ENCODE results near the gene ARHGEF5.
"Not testable (repeated sequence)": the region's sequence is repeated elsewhere in the genome, so short reads cannot be mapped to it uniquely, and the experiment has no call there.

ARHGEF5 gene

DNA sequence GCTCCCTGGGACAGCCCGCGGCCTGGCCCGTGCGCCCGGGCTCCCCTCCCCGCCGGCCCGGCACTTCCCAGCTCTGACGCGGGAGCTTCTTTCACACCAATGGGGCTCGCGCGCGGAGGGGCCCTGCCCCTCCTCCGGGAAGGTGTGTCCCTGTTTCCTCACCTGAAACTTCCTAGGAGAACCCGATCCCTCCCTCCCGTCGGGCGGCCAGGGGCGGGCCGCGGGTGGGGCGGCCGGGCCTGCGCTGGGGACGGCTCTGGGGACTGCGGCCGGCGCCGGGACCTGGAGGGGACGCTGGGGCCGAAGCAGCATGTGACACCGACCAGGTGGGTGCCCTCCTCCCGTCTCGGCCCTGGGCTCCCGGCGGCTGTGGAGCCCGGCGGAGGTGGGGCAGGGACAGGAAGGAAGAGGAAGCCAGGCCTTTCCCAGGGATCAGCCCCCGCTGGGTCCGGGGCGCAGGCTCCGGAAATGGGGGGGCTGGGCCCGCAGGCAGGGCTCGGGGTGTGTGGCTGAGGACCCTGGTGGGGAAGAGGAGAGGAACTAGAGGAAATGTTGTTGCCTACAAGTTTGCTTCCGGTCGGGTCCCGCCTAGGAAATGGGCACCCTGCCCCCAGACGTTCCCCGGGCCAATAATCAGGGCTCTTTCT is at the start of gene ARHGEF5:
Gene ARHGEF5 (plus strand): TSS at position 227 of the 647 bp plus-strand sequence. CDS start 7,268 bp downstream, outside the sequence.
- DNase-seq (ENCODE audit: low read depth in 2 of 2): not testable (repeated sequence)

DNA sequence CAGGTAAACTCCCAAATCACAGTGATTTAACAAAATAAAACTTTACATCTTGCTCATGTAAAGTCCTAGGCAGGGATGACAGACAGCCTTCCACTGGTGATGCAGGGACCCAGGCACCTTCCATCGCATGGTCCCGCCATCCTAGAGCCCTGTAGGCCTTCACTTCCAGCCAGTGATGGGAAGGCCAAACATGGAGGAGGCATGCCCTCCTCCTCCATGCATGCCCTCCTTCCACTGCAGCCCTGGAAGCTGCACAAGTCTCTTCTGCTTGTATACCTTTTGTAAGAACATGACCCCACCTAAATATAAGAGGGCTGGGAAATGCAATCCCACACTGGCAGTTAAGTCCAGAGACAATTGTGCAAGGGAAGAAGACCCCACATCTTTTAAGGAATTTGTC is 45.5 kb upstream of the ARHGEF5 start:
- not testable (repeated sequence) for DNase-seq (ENCODE audit: low read depth in 2 of 2)

DNA sequence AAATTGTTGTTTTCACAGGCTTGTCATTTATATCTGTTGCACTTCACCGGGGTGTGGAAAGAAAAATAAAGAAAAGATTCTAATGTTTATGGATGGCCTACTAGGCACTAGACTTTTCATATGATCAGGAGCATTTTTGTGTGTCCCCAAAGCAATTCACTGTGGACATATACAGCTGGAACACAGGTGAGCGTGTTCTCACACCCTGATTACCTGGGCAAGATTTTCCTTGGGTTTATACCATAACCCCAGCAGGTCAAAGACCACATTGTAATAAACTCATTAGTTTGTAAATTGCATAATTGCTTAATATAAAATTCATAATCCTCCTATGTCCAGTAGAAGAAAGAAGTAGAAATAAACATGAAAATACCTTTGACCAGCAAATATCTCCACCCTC is 44.0 kb upstream of the ARHGEF5 start:
- DNase-seq (ENCODE audit: low read depth in 2 of 2): not testable (repeated sequence)

DNA sequence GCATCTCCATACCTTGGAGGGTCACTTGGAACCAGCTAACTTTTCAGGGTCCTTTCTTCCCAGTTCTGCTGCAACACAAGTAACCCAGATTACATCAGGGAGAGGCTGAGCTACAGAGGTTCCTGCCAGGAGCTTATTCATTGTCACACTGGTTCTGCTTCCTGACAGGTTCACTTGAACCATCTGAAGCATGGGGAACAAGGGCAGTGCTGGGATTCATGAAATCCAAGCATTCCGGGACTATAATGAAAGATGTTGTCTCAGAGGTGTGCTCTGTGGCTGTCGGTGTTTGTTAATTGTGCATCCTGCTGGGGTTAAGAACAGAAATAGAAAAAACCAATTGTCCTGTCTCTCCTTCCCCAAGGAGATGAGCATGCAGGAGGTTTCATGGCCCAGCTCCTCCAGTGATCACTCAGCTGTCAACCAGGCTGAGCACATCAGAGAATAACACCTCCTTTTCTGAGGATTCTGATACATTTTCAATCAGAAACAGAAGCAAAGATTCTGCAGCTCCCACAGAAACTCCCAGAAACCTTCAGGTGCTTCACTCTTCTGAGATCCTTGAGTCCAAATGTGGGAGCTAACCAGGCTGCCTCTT is 43.2 kb upstream of the ARHGEF5 start, which contains the start of gene OR2A1:
Gene OR2A1 (plus strand): TSS at position 548 of the 598 bp plus-strand sequence. CDS start 5,706 bp downstream, outside the sequence.
- DNase-seq (ENCODE audit: low read depth in 2 of 2): not testable (repeated sequence)

DNA sequence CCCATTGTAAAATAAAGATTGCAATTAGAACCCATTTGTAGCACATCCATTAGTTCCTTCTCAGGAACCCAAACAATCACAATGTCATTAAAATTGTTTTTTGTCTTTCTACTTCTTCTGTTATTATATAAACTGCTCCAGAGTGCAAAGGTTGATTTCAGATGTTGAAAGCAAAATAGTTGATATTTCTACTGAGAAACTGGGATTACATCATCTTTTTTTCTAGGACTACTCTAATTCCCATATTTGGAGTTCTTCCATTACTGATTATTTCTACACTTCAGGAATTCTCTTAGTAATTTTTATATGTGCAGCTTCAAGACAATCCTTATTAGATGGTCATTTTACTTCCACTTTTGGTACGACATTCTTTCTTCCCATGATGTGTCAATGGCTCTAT is 37.7 kb upstream of the ARHGEF5 start:
- DNase-seq (ENCODE audit: low read depth in 2 of 2): not testable (repeated sequence)

DNA sequence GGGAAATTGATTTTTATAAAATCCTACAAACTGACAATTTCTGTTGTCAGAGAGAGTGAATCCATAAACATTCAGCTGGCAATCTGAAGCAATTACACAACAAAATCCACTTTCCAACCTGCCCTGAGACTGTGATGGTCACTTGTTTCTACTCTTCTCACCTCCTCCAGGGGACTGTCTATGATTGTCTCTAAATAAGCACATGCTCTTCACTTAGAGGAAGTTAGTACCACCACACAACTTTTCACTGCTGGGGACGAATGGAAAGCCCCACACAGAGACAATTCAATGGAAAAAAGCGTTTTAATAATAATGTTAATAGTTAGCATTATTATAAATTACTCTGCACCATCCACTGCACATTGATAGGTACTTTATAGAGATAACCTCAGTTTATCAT is 35.7 kb upstream of the ARHGEF5 start:
- not testable (repeated sequence) for DNase-seq (ENCODE audit: low read depth in 2 of 2)

DNA sequence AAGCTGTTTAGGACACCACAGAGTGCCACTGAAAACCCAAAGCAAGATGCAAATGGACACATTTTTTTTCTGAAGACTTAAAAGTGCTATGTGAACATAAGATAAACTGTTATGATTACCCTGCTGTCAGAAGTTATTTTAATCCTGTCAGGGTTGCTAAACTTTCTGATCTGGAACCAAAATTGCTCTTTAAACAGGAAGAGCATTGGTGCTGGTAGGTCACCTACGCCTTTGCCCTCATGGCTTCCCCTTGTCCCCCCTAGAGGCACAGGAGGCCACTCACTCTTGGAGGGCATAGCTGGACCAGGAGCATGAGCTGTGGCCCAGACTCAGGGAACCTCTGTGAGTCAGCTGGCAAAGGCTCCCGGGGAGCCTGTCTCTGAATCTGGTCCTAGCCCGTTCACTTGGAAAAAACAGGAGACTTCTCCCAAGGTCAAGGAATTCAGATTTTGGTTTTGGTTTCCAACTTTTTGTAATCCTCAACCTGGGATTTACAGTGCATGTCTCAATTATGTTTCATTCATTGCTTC is 33.5 kb upstream of the ARHGEF5 start:
- not testable (repeated sequence) for DNase-seq (ENCODE audit: low read depth in 2 of 2)

DNA sequence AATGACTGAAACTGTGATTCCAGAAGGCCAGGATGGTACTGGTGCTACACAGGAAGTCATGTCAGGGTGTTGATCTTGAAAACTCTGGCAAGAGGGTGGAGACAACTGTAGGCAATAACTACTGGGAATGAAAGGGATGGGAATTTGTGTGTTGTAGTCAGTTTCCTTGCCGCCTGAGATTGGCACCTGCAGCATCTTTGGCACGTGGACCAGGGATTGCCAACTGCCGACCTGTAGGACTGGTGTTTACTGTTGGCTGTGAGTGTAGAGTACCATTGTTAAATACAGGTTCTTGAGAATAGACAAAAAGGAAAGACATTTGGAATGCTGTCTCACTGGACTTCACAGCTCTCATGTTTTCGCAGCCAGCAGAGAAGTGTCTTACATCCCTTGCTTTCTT is 31.8 kb upstream of the ARHGEF5 start:
- DNase-seq (ENCODE audit: low read depth in 2 of 2): not testable (repeated sequence)

DNA sequence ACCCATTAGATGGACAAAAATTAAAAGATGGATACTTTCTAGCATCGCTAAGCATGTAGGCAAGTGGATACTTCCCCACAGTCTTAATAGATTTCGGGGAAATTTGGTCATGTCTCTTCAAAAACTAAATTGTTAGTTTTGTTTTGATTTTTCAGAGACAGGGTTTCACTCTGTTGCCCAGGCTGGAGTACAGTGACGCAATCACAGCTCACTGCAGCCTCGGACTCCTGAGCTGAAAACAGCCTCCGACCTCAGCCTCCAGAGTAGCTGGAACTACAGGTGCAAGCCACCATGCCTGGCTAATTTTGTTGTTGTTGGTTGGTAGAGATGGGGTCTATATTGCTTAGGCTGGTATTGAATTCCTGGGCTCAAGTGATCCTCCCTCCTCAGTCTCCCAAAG is 29.3 kb upstream of the ARHGEF5 start:
- DNase-seq (ENCODE audit: low read depth in 2 of 2): not testable (repeated sequence)

DNA sequence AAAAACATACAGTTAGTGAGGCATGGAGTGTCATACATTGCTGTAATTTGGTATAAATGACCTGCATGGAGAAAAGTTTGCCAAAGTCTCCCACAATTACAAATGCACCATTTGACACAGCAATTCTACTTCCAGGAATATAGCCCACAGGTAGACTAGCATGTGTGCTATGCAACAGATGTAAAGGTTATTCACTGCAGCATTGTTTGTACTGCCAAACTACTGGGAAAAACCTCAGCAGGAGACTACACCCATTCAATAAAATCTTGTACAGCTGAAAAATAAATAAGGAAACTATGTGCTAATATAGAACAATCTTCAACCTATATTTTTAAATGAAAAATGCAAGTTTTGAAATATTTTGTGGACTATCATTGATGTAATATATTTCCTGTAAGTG is 25.2 kb upstream of the ARHGEF5 start:
- DNase-seq (ENCODE audit: low read depth in 2 of 2): not testable (repeated sequence)

DNA sequence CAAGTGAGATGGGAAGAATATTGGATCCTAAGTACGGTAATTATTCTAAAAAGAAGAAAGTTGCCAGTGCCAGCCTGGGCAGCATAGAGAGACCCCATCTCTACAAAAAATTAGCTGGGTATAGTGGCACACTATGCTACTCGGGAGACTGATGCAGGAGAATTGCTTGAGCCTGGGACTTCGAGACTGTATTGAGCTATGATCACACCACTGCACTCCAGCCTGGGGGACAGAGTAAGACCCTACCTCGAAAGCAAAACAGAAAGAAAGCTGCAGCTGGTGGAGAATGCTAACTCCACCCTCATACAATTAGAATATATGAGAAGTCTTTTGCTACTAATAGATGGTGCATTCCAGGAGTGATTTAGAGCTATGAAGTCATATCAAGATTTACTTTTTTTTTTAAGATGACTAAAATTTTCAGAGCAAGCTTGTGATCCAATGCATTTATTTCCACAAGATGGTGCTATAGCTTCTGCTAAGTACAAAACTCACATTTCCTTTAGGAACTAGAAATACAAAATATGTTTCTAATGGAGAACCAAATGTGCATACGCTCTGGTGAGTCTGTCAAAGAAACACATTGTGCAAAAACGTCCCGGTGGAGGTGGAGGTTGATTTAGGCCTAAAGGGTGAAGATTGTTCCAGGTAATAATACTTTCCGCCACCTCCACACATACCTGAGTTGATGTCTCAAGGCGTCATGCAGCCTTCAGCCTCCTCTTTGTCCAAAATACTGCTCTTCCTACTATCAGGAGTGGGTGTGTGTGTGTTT is 23.8 kb upstream of the ARHGEF5 start:
- DNase-seq (ENCODE audit: low read depth in 2 of 2): not testable (repeated sequence)

DNA sequence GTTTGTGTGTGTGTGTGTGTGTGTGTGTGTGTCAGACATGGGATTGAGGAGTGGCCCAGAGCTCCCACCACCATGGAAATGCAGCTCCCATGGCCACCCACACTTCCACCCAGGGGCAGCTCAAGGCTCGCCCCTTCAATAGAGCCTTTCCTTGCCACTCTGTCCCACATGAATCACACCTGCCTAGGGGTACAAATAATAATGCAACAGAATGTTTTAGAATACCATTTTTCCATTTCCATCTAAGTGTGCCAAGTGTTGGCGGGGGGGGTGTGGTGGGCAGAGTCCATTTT is 23.3 kb upstream of the ARHGEF5 start:
- not testable (repeated sequence) for DNase-seq (ENCODE audit: low read depth in 2 of 2)

DNA sequence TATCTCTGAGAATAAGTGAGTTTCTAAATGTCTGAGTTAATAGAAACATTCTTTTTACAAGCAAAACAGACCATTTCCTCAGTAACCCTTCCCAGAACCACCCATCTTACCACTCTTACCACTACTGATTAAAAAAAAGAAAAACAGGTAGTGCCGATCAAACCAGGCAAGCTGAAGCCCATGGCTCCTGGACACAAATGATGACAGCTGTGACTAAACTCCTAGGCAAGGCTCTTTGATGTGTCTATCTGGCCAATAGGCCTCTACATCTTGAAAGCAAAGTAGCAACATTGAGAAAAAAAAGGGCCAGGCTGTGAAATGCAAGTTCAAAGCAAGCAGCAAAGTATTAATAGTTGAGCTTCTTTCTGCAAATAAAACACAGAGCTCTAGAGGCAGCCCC is 6.6 kb upstream of the ARHGEF5 start:
- DNase-seq (ENCODE audit: low read depth in 2 of 2): not testable (repeated sequence)

DNA sequence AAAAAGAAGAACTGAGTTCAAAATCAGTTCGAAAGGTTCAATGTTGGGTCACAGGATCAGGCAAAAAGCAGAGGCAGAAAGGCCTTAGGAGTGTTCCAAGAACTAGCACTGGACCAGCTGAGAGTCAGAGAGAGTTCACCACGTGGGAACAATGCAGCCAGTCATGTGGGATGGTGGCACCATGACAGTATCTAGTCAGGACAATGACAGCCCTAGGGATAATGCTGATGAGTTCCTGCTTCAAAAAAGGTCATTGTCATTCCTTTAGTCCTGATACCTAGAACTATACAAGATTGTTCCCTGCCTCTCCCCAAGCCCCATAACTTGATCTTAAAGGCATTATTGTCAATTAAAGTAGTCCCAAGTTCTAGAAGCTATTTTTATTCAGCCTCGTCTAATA is 3.5 kb upstream of the ARHGEF5 start:
- not testable (repeated sequence) for DNase-seq (ENCODE audit: low read depth in 2 of 2)

DNA sequence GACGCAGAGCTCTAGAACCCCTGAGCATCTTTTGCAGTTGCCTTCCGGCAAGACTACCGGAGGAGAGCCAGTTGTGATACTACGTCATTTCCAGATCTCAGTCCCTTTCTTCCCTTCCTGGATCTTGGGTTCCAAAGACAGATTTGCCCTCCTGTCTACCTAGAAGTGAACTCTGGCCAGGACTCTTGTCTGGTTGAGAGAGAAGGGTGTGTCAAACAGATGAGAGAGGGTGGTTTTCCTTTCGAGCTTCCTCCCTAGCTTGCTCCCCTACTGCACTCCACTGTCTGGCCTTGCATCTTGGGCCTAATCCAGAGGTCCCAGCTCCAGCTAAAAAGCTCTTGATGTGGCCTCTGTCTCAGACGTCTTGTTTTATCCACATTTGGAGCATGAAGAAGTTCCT is 983 bp downstream of the ARHGEF5 start:
- not testable (repeated sequence) for DNase-seq (ENCODE audit: low read depth in 2 of 2)

DNA sequence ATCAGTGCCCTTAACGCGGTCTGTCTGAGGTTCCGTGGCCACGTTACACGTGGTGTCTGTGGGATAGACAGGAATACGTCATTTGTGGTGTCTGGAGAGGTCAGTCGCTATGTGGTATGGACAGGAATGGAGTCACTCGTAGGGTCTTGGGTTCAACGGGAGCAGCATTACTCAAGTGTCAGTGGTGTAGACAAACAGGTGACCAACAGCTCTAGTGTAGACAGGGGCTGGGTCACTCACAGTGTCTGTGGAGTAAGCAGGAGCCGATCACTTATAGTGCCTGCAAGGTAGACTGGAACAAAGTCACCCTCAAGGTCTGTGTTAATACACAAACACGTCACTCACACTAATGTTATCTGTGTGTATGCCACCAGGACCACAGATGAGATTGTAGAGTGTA is 1.7 kb downstream of the ARHGEF5 start:
- DNase-seq (ENCODE audit: low read depth in 2 of 2): not testable (repeated sequence)

DNA sequence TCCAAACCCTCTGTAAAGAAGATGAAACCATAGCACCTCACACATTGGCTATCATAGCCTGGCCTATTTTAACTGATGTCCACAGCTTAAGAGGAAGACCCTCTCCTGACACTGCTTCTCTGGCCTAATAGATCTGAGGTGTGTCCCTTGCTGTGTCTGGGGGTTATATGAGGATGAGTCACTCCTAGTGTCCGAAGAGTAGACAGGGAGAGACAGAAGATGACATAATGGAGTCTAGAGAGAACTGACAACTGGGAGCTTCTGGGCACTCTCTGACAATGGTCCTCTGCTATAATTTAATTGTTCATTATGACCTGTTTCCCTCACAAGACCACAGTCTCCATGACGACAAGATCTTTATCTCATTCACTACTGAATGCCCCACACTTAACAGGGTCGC is 6.9 kb downstream of the ARHGEF5 start:
- not testable (repeated sequence) for DNase-seq (ENCODE audit: low read depth in 2 of 2)

DNA sequence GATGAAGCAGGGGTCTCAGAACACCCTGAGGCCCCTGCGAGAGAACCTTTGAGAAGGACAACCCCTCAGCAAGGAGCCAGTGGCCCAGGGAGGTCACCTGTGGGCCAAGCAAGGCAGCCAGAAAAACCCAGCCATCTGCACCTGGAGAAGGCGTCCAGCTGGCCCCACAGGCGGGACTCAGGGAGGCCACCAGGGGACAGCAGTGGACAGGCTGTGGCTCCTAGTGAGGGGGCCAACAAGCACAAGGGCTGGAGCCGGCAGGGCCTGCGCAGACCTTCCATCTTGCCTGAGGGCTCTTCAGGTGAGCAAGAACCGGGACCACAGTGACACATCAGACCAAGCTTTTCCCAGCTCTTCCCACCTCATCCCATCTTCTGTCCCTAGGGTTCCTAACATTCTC is 10.3 kb downstream of the ARHGEF5 start:
- DNase-seq (ENCODE audit: low read depth in 2 of 2): not testable (repeated sequence)

DNA sequence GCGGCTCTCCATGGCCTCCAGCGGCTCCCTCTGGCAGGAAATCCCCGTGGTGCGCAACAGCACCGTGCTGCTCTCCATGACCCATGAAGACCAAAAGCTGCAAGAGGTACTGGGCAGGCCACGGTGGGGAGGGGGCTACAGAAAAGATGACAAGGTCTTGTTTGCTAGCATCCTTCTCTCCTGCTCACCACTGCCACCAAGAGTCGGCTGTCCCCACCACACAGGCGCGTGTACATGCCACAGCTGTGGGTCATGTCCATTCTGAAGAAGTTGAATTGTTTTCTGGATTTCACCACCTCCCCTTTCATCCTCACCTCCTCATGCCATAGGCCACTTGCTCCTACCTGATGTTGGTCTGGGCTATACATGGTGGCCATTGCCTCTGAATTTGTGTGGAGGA is 12.0 kb downstream of the ARHGEF5 start:
- not testable (repeated sequence) for DNase-seq (ENCODE audit: low read depth in 2 of 2)

DNA sequence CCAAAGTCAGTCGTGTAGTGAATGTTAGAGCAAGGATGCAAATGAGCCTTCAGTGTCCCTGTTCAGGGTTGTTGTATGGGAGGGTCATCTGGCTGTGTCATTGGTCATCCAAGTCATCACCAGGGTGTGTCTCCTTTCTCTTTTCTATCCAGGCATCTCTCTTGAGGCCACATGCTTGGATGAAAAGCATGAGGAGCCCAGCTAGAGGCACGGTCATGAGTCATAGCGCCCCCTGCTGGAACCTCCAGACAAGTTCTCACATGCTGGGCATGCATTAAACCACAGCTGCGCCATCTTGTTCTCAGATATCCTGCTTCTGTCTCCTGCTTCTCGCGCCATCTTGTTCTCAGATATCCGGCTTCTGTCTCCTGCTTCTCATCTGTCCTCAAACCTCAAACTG is 14.0 kb downstream of the ARHGEF5 start:
- not testable (repeated sequence) for DNase-seq (ENCODE audit: low read depth in 2 of 2)

DNA sequence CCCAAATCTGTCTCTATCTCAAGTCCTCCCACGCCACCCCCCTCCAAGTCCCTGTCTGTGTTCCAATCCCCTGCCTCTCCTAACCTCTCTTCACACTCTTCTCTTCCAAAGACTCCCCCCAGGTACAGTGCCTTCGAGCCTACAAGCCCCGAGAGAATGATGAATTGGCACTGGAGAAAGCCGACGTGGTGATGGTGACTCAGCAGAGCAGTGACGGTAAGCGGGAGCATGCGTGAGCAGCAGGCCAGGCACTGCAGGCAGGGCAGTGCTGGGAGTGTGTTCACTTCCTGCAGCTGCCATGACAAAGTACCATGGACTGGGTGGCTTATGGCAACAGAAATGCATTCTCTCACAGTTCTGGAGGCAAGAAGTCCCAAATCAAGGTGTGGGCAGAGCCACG is 23.4 kb downstream of the ARHGEF5 start:
- no peak for DNase-seq (ENCODE audit: low read depth in 2 of 2)

DNA sequence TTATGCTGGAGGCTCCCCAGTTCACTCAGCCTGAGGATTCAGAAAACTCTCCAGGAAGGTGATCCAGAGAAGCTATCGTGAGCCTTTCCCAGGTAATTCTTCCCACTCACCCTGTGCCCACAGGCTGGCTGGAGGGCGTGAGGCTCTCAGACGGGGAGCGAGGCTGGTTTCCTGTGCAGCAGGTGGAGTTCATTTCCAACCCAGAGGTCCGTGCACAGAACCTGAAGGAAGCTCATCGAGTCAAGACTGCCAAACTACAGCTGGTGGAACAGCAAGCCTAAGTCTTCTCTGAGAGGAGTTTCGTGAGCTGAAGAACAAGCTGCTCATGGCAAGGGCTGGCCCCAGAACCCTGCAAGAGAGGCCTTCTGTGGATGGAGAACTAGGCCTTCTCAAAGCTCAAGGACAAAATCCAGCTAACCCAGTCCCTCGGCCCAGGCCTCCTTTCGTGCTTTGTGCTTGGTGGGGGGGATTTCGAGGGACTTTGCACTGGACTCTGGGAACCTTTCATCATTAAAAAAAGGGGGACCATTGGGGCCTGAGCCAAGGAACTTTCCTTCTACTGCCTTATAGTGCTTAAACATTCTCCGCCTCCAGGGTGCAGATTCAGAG is 24.7 kb downstream of the ARHGEF5 start:
- DNase-seq (ENCODE audit: low read depth in 2 of 2): no peak

Data from stimulated activated CD4-positive, alpha-beta T cell treated with anti-CD3 and anti-CD28 coated beads, Interleukin-12 subunit alpha, Interleukin-12 subunit beta, amount 100 ng/mL, for 24 hours (primary cell).